ENCODE results near the gene NTM.

GRCh38 chr11:131977231-131977630 is 606.8 kb downstream of the NTM start:
- no peak for TF ChIP-seq CTCF (IDR thresholded peaks at IDR 0.05)
- TF ChIP-seq POLR2A (IDR thresholded peaks at IDR 0.05), result no peak

All from esophagus squamous epithelium (tissue), 4 donors.